ENCODE measurements around the gene CYP2D6.
"Not testable (repeated sequence)": the region's sequence is repeated elsewhere in the genome, so short reads cannot be mapped to it uniquely, and the experiment has no call there.

CYP2D6 gene

DNA sequence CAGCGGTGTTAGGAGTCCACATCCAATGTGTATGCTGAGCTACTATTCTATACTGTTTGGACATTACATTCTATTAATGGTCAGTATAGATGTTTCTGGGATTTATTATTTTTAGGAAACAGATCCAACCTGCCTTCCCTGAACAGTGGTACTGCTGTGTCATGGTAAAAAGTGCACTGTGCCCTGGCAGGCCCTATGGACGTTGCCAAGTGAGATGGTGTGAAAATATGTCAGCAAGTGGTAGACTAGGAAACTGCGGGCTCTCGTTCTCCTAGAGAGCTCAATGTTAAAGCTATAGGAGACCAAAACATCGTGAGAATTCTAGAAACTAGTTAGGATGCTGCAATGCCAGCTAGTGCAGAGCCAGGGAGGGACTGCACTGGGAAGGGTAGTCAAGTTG, 26.0 kb upstream of the CYP2D6 start:
- DNase-seq: no peak

GRCh38 chr22:42156121-42156520, 25.5 kb upstream of the CYP2D6 start:
- DNase-seq: no peak

DNA sequence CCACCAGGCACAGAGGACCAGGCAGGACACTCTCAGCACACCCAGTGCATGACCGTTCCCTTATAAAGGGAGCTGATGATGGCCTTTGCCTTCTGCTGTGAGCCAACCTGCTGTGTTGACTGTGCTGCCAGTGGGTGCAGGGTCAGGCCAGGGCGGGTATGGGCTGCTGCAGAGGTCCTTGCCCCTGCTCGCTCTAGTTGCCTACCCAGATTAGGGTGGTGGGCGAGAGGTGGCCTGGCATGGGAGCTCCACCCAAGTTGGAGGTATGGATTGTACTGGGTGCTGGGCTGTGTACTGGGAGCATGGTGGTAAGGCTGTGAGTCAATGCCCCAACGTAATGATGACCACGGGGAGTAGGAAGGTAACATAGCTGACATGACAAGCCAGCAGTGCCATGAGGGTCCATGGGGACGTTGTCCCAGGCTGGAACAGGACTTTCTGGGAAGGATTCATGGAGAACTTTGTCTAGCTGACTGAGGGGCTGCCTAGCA, 24.5 kb upstream of the CYP2D6 start:
- no peak for DNase-seq

- DNase-seq: no peak
Observed at GRCh38 chr22:42154293-42155052, 23.9 kb upstream of the CYP2D6 start.

DNA sequence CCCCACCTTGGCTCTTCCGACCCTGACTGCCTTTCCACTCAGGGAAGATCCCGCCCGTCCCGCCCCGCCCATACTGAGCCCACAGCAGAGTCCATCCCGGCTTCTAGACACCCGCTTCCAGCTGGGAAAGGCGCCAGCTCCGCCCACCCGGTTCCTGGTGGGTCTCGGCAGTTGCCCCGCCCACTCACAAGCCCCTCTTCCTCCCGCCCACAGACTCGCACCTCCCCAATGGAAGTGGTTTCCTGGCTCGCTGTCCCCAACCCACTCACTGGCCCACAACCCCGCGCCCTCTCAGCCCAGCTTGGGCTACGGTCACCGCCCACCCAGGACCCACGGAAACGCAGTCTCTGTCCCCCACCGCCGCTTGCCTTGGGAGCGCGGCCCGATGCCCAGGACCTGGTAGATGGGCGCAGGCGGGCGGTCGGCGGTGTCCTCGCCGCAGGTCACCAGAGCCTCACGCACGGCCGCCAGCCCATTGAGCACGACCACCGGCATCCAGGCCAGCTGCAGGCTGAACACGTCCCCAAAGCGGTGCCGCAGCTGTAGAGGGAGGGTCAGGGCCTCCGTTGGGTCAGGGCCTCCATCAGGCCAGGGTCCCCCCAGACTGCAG, 22.2 kb upstream of the CYP2D6 start:
- no peak for DNase-seq

DNA sequence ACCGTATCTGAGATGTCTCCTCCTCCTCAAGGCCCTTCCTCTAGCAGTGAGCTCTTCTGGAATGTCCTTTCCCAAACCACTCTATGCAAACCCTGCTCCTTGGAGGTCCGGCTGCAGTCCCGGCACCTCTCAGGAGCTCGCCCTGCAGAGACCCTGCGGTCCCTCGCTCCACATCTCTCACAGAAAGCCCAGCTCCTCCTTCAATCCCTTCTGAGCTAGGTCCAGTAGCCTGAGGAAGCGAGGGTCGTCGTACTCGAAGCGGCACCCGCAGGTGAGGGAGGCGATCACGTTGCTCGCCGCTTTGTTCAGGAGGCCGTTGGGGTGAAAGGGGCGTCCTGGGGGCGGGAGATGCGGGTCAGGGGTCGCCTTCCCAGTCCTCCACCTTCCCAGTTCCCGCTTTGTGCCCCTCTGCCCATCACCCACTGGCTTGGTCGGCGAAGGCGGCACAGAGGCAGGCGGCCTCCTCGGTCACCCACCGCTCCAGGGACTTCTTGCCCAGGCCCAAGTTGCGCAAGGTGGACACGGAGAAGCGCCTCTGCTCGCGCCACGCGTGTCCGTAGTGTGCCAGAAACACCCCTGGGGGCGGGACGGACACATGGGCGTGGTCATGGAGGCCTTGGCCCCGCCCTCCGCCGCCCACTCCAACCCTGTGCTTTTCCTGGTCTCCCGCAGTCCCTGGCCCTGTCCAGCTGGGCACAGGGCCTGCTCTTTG, 21.5 kb upstream of the CYP2D6 start:
- no peak for DNase-seq

DNA sequence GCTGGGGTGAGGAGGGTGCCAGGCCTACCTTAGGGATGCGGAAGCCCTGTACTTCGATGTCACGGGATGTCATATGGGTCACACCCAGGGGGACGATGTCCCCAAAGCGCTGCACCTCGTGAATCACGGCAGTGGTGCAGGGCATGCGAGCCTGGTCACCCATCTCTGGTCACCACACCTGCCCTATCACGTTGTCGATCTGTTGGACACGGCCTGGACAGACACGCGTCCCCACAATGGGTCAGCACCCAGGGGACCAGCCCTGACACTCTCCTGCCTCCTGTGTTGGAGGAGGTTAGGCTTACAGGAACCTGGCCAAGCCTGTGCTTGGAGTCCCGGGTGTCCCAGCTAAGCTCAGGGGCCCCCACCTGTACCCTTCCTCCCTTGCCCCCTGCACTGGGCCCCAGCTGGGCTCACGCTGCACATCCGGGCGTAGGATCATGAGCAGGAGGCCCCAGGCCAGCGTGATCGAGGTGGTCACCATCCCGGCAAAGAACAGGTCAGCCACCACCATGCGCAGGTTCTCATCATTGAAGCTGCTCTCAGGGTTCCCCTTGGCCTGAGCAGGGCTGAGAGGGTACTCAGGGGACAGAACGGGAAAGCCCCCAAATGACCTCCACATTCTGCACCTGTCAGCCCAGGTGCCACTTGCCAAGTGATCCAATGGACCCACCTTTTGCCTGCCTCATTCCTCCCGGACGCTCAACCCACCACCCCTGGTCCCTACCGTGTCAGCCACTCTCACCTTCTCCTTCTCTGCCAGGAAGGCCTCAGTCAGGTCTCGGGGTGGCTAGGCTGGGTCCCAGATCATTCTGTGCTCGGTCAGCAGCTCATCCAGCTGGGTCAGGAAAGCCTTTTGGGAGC, 20.3 kb upstream of the CYP2D6 start:
- no peak for DNase-seq

DNA sequence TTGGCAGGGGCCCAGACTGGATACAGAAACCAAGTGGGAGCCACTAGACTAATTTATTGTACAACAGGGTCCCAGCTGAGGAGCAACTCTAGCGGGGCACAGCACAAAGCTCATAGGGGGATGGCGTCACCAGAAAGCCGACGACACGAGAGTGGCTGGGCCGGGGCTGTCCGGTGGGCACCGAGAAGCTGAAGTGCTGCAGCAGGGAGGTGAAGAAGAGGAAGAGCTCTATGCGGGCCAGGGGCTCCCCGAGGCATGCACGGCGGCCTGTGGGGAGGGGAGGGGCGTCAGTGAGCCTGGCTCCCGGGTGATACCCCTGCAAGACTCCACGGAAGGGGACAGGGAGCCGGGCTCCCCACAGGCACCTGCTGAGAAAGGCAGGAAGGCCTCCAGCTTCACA, 19.2 kb upstream of the CYP2D6 start:
- not testable (repeated sequence) for DNase-seq

- no peak for DNase-seq
Observed at GRCh38 chr22:42145175-42145574, 14.6 kb upstream of the CYP2D6 start.

DNA sequence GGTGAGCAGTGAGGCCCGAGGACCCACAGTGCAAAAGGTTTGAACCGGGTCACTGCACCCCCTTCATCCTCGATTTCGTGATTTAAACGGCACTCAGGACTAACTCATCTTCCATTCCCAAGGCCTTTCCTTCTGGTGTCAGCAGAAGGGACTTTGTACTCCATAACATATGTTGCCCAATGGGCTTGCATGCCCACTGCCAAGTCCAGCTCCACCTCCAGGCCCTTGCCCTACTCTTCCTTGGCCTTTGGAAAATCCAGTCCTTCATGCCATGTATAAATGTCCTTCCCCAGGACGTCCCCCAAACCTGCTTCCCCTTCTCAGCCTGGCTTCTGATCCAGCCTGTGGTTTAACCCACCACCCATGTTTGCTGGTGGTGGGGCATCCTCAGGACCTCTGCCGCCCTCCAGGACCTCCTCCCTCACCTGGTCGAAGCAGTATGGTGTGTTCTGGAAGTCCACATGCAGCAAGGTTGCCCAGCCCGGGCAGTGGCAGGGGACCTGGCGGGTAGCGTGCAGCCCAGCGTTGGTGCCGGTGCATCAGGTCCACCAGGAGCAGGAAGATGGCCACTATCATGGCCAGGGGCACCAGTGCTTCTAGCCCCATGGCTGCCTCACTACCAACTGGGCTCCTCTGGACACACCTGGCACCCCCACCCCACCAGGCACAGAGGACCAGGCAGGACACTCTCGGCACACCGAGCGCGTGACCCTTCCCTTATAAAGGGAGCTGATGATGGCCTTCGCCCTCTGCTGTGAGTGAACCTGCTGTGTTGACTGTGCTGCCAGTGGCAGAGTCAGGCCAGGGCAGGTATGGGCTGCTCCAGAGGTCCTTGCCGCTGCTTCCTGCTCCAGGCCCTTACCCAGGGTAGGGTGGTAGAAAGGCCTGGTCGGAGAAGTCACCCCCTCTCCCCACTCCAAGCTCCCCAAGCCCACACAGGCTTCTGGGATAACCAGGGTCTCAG, 13.5 kb upstream of the CYP2D6 start:
- DNase-seq: not testable (repeated sequence)

GRCh38 chr22:42142771-42143461, 12.3 kb upstream of the CYP2D6 start:
- no peak for DNase-seq

GRCh38 chr22:42141307-42142057, 10.9 kb upstream of the CYP2D6 start:
- DNase-seq: not testable (repeated sequence)

DNA sequence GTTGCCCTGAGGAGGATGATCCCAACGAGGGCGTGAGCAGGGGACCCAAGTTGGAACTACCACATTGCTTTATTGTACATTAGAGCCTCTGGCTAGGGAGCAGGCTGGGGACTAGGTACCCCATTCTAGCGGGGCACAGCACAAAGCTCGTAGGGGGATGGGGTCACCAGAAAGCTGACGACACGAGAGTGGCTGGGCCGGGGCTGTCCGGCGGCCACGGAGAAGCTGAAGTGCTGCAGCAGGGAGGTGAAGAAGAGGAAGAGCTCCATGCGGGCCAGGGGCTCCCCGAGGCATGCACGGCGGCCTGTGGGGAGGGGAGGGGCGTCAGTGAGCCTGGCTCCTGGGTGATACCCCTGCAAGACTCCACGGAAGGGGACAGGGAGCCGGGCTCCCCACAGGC, 9.5 kb upstream of the CYP2D6 start:
- not testable (repeated sequence) for DNase-seq

- DNase-seq: not testable (repeated sequence)
Observed at GRCh38 chr22:42139508-42139907, 8.9 kb upstream of the CYP2D6 start.

DNA sequence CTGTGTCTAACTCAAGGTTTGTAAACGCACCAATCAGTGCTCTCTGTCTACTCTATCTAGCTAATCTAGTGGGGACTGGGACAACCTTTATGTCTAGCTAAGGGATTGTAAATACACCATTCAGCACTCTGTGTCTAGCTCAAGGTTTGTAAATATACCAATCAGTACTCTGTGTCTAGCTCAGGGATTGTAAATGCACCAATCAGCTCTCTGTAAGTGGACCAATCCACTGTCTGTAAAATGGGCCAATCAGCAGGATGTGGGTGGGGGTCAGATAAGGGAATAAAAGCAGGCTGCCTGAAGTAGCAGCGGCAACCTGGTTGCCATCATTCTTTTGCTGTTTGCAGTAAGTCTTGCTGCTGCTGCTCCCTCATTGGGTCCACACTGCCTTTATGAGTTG, 8.4 kb upstream of the CYP2D6 start:
- no peak for DNase-seq

DNA sequence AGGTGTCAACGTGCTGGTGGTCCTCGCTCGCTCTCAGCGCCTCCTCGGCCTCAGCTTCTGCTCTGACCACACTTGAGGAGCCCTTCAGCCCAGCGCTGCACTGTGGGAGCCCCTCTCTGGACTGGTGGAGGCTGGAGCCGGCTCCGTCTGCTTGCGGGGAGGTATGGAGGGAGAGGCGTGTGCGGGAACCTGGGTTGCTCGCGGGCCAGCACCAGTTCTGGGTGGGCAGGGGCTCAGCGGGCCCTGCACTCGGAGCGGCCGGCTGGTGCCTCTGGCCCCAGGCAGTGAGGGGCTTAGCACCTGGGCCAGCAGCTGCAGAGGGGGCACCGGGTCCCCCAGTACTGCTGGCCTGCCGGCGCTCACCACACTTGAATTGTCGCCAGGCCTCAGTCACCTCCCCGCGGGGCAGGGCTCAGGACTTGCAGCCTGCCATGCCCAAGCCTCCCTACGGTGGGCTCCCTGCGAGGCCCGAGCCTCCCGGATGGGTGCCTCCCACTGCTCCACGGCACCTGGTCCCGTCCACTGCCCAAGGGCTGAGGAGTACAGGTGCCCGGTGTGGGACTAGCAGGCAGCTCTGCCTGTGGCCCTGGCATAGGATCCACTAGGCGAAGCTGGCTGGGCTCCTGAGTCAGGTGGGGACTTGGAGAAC, 7.6 kb upstream of the CYP2D6 start:
- no peak for DNase-seq

GRCh38 chr22:42135688-42136087, 5.1 kb upstream of the CYP2D6 start:
- DNase-seq: not testable (repeated sequence)

GRCh38 chr22:42134100-42135020, 3.8 kb upstream of the CYP2D6 start:
- DNase-seq: no peak

DNA sequence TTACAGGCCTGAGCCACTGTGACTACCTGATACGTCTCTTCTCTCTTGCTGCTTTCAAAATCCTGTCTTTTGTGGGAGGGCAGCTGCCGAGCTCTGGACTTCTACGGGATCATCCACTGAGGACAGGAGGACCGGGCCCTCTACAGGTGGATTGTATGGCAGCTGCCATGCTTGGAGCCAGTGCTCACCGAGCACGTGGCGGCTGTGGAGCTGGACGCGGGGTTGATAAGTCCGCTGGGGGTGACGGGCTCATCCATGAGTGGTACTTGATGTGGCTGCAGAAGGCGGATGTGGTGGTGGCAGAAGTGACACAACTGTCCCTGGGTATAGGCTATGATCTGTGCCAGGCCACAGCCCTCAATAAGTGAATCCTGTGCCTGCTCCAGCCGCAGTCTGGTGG, 1.8 kb upstream of the CYP2D6 start:
- DNase-seq: no peak
